Endothelial cell of umbilical vein (primary cell): ENCODE measurements around the gene GLP2R. TPM values are rescaled to one million over a fixed set of nuclear protein-coding genes. Genes with fewer than 3 reads are reported as not detected.

Experiments
- BruUV-seq: library from RNA; stranded (reverse); fragments of 400-500 nt; replicated peaks from 2 replicates; lab custom pipeline; 2021; lab: Mats Ljungman, UMichigan
- CTCF ChIA-PET: fragments of 300-600, 350-600 bp; sonication (Branson Sonifier 250); formaldehyde crosslinking; loops from one replicate; lab custom pipeline; 2021; ENCODE audit warnings: antibody characterized with exemption, inconsistent platforms; lab: Charles Lee
- POLR2A ChIA-PET: fragments of 300-600, 350-600 bp; sonication (Branson Sonifier 250); formaldehyde crosslinking; loops from one replicate; lab custom pipeline; 2021; ENCODE audit warnings: antibody characterized with exemption, inconsistent platforms; lab: Charles Lee
- DNase-seq: peaks from one replicate; pipeline ENCODE4 v3.0.0-alpha.2; 2011; ENCODE audit warnings: low read depth, low spot score
- FAIRE-seq: peaks from 2 replicates; lab custom pipeline; 2011; peaks lifted over from hg19 to GRCh38; lab: Jason Lieb, UNC
- H2AFZ ChIP-seq: 2 replicates; pipeline ENCODE4 v1.6.0; 2012; ENCODE audit warnings: low read depth, low read length, control low read depth, inconsistent platforms
- H3K27ac ChIP-seq: 2 replicates; pipeline ENCODE4 v1.5.1; 2011; ENCODE audit warnings: low read depth, mild to moderate bottlenecking, control low read depth, low read length, moderate library complexity; ENCODE audit not compliant: insufficient read depth
- H3K27me3 ChIP-seq, 2 experiments: 2 replicates each; pipeline versions ENCODE4 v1.6.0 to v1.6.1; 2011; ENCODE audit warnings: low read length in 2 of 2, mixed read lengths in 1 of 2; ENCODE audit not compliant: control insufficient read depth in 2 of 2, insufficient read depth in 2 of 2
- H3K36me3 ChIP-seq, 2 experiments: 2 replicates in 1 of 2; 3 replicates in 1 of 2; pipeline ENCODE4 v1.5.1; 2011; ENCODE audit warnings: low read length in 2 of 2, mild to moderate bottlenecking in 1 of 2, moderate library complexity in 1 of 2; ENCODE audit not compliant: control insufficient read depth in 2 of 2, insufficient read depth in 2 of 2; ENCODE audit errors: extremely low read depth in 1 of 2
- H3K4me1 ChIP-seq: 3 replicates; pipeline ENCODE4 v1.5.1; 2011; ENCODE audit warnings: mild to moderate bottlenecking, low read length; ENCODE audit not compliant: control insufficient read depth, insufficient read depth; ENCODE audit errors: extremely low read depth
- H3K4me2 ChIP-seq: 2 replicates; pipeline ENCODE4 v1.6.1; 2011; ENCODE audit warnings: low read length, control low read depth, mixed read lengths; ENCODE audit not compliant: insufficient read depth
- H3K4me3 ChIP-seq, 3 experiments: fragments of 200-600 bp in 1 of 3; sonication (generic), shearing (Covaris generic) in 1 of 3; replicated peaks in 1 of 3; 2 replicates each; pipeline ENCODE4 v1.5.1; 2011 to 2016; ENCODE audit warnings: control low read depth in 3 of 3, low read length in 3 of 3, mild to moderate bottlenecking in 2 of 3, inconsistent platforms in 1 of 3, low read depth in 1 of 3, moderate library complexity in 1 of 3; ENCODE audit not compliant: insufficient read depth in 1 of 3
- H3K79me2 ChIP-seq: 2 replicates; pipeline ENCODE4 v1.6.0; 2012; ENCODE audit warnings: low read length, inconsistent platforms; ENCODE audit not compliant: control insufficient read depth, insufficient read depth
- H3K9ac ChIP-seq: replicated peaks from 2 replicates; pipeline ENCODE3; 2011; ENCODE audit warnings: low read length, control low read depth; ENCODE audit not compliant: insufficient read depth; ENCODE audit errors: extremely low read depth
- H3K9me1 ChIP-seq: replicated peaks from 3 replicates; pipeline ENCODE4 v1.6.0; 2011; ENCODE audit warnings: mild to moderate bottlenecking, low read length; ENCODE audit not compliant: control insufficient read depth, insufficient read depth; ENCODE audit errors: extremely low read depth
- H3K9me3 ChIP-seq: replicated peaks from 2 replicates; pipeline ENCODE4 v1.5.1; 2012; ENCODE audit warnings: low read length, inconsistent platforms; ENCODE audit not compliant: control insufficient read depth, insufficient read depth
- H4K20me1 ChIP-seq: replicated peaks from 2 replicates; pipeline ENCODE3; 2011; ENCODE audit warnings: mild to moderate bottlenecking, low read length; ENCODE audit not compliant: control insufficient read depth, insufficient read depth; ENCODE audit errors: extremely low read depth
- CTCF ChIP-seq, 2 donors: IDR thresholded peaks; 1 replicate in 1 of 2; 2 replicates in 1 of 2; pipeline ENCODE4 v1.5.1; 2011; ENCODE audit warnings: low read length in 2 of 2, mild to moderate bottlenecking in 2 of 2, moderate library complexity in 2 of 2, control low read depth in 1 of 2, inconsistent platforms in 1 of 2, low read depth in 1 of 2; ENCODE audit not compliant: insufficient read depth in 1 of 2; ENCODE audit errors: extremely low read depth in 1 of 2
- EZH2 ChIP-seq: IDR thresholded peaks from 2 replicates; pipeline ENCODE4 v1.6.1; 2012; ENCODE audit warnings: borderline replicate concordance, low read depth, mild to moderate bottlenecking, moderate library complexity, low read length, inconsistent platforms; ENCODE audit not compliant: severe bottlenecking
- FOS ChIP-seq: IDR thresholded peaks from 2 replicates; pipeline ENCODE4 v1.6.1; 2011; ENCODE audit warnings: mild to moderate bottlenecking, low read length, moderate library complexity, borderline replicate concordance; ENCODE audit not compliant: insufficient read depth
- GATA2 ChIP-seq: IDR thresholded peaks from 2 replicates; pipeline ENCODE4 v1.7.0; 2011; ENCODE audit warnings: low read depth, mild to moderate bottlenecking, moderate library complexity, mixed read lengths, low read length; ENCODE audit not compliant: insufficient read length, insufficient read depth
- JUN ChIP-seq: IDR thresholded peaks from 2 replicates; pipeline ENCODE4 v1.6.1; 2011; ENCODE audit warnings: borderline replicate concordance, low read depth; ENCODE audit not compliant: insufficient read length, insufficient read depth
- MAX ChIP-seq: IDR thresholded peaks from 2 replicates; pipeline ENCODE4 v1.6.1; 2011; ENCODE audit not compliant: insufficient read depth, insufficient read length
- MYC ChIP-seq: IDR thresholded peaks from one replicate; pipeline ENCODE4 v1.6.1; 2011; ENCODE audit warnings: mild to moderate bottlenecking, low read depth, low read length
- POLR2A ChIP-seq: IDR thresholded peaks from 2 replicates; pipeline ENCODE4 v1.6.1; 2012; ENCODE audit warnings: low read depth, mild to moderate bottlenecking, control low read depth, low read length
- POLR2AphosphoS5 ChIP-seq: IDR thresholded peaks from 2 replicates; pipeline ENCODE4 v1.6.1; 2012; ENCODE audit warnings: low read depth, mild to moderate bottlenecking, control low read depth, low read length, moderate library complexity; ENCODE audit not compliant: insufficient read depth
- dilution Hi-C: fragments of 300-500 bp; cut with MboI; formaldehyde crosslinking; loops from one replicate; pipeline ENCODE4 v1.15.0; 2019; ENCODE audit warnings: low sequenced_read_pairs; ENCODE audit not compliant: extremely low pct_ligation_motif_present
- intact Hi-C: fragments of 100-400 bp; cut with micrococcal nuclease; formaldehyde crosslinking; loops from one replicate; pipeline ENCODE4 v1.10.0; 2022
- polyA plus RNA-seq, 4 experiments: library from polyadenylated mRNA; depleted of rRNA in 3 of 4; stranded (reverse) in 3 of 4; unstranded in 1 of 4; fragments of >200 nt; gene quantifications; 2 replicates each; pipeline versions ENCODE4 v1.2.1 to v1.2.3, GENCODE V29; 2011 to 2012; ENCODE audit warnings: missing spikeins in 1 of 4
- total RNA-seq: library from RNA; stranded (reverse); gene quantifications from 2 replicates; pipeline ENCODE4 v1.2.3, GENCODE V29; 2021

GLP2R gene
- total and polyA plus RNA-seq, 2 donors (not counting 3 experiments of a cell fraction or from before 2014, with no cell fraction given) = not detected

GRCh38 chr17:9784544-9784943 is 41.2 kb upstream of the GLP2R start:
- H3K9me3 ChIP-seq = peaks cover 2% of the 10 kb centered on the region
- ChIA-PET POLR2A (no interaction called here), CTCF (no interaction called here)
- no peaks in the 10 kb centered on the region for H3K27me3 ChIP-seq
- no peak for FAIRE-seq
- dilution Hi-C loops (no loop called here), intact Hi-C loops (no loop called here)
- TF ChIP-seq CTCF (IDR thresholded peaks at IDR 0.05; ENCODE audit: extremely low read depth in 1 of 2, insufficient read depth in 1 of 2, low read depth in 1 of 2, low read length in 2 of 2) (no peak), MAX (no peak), POLR2AphosphoS5 (no peak), EZH2 (no peak), FOS (no peak), POLR2A (no peak), JUN (no peak), GATA2 (no peak), MYC (no peak)
- no peaks in the 10 kb centered on the region for H3K36me3 ChIP-seq
- no peaks in the 10 kb centered on the region for H4K20me1 ChIP-seq
- H3K27ac ChIP-seq = no peak overlapping the region
- no peak overlapping the region for H3K9ac ChIP-seq
- H3K9me1 ChIP-seq = no peaks in the 10 kb centered on the region
- no peak overlapping the region for H3K4me2 ChIP-seq
- H3K4me1 ChIP-seq = no peaks in the 10 kb centered on the region
- no peak overlapping the region for H2AFZ ChIP-seq
- DNase-seq = no peak
- BruUV-seq = no TSS peak
- H3K4me3 ChIP-seq = no peak overlapping the region
- no peaks in the 10 kb centered on the region for H3K79me2 ChIP-seq
